Bronchial epithelial cell (primary cell): ENCODE data around the gene IL37. TPM values are rescaled to one million over a fixed set of nuclear protein-coding genes. Genes with fewer than 3 reads are reported as not detected.
"Not testable (repeated sequence)": the region's sequence is repeated elsewhere in the genome, so short reads cannot be mapped to it uniquely, and the experiment has no call there.

Experiments
- DNase-seq: peaks from one replicate; pipeline ENCODE4 v3.0.0-alpha.2; 2010; ENCODE audit warnings: low read depth
- FAIRE-seq: peaks from 2 replicates; lab custom pipeline; 2011; peaks lifted over from hg19 to GRCh38; lab: Jason Lieb, UNC
- H3K27me3 ChIP-seq: 2 replicates; pipeline ENCODE4 v1.5.1; 2011; ENCODE audit warnings: low read length; ENCODE audit not compliant: control insufficient read depth, insufficient read depth
- H3K36me3 ChIP-seq: 2 replicates; pipeline ENCODE4 v1.5.1; 2011; ENCODE audit warnings: low read length; ENCODE audit not compliant: control insufficient read depth, insufficient read depth
- H3K4me3 ChIP-seq: 2 replicates; pipeline ENCODE4 v1.5.1; 2011; ENCODE audit warnings: mild to moderate bottlenecking, low read depth, low read length, control low read depth
- CTCF ChIP-seq: IDR thresholded peaks from 2 replicates; pipeline ENCODE4 v1.5.1; 2011; ENCODE audit warnings: mild to moderate bottlenecking, moderate library complexity, low read length, control low read depth, inconsistent platforms; ENCODE audit not compliant: insufficient read depth, severe bottlenecking
- total RNA-seq: library from RNA; depleted of rRNA; stranded (reverse); fragments of >200 nt; gene quantifications from 2 replicates; pipeline ENCODE4 v1.2.1, GENCODE V29; 2014

The IL37 gene
- total RNA-seq, 1 donor from 2014 or later, result not detected

GRCh38 chr2:112907001-112907949 lies 3.7 kb upstream of the IL37 start:
- FAIRE-seq, result no peak
- Histone ChIP-seq H3K36me3 (no peaks in the 10 kb centered on the region), H3K4me3 (no peak overlapping the region), H3K27me3 (no peaks in the 10 kb centered on the region)
- DNase-seq, result no peak
- no peak for TF ChIP-seq CTCF

- H3K4me3 ChIP-seq, DNase-seq, H3K36me3 ChIP-seq, H3K27me3 ChIP-seq, FAIRE-seq: not testable (repeated sequence)
Observed at GRCh38 chr2:112908559-112908958, 2.4 kb upstream of the IL37 start.

GRCh38 chr2:112910219-112910618 lies 746 bp upstream of the IL37 start:
- no peak for FAIRE-seq
- no peak for DNase-seq
- no peak for TF ChIP-seq CTCF
- Histone ChIP-seq H3K4me3 (no peak overlapping the region), H3K36me3 (no peaks in the 10 kb centered on the region), H3K27me3 (no peaks in the 10 kb centered on the region)

GRCh38 chr2:112912403-112912802 lies 1.4 kb downstream of the IL37 start:
- Histone ChIP-seq H3K4me3 (no peak overlapping the region), H3K27me3 (no peaks in the 10 kb centered on the region), H3K36me3 (no peaks in the 10 kb centered on the region)
- DNase-seq (no peak), FAIRE-seq (no peak)
- no peak for TF ChIP-seq CTCF

- DNase-seq, result no peak
- no peak for FAIRE-seq
- no peak for TF ChIP-seq CTCF
- Histone ChIP-seq H3K4me3 (no peak overlapping the region), H3K27me3 (no peaks in the 10 kb centered on the region), H3K36me3 (no peaks in the 10 kb centered on the region)
Observed at GRCh38 chr2:112915300-112916144, 4.6 kb downstream of the IL37 start.

GRCh38 chr2:112916145-112916571 lies 5.2 kb downstream of the IL37 start:
- Histone ChIP-seq H3K36me3 (no peaks in the 10 kb centered on the region), H3K27me3 (no peaks in the 10 kb centered on the region), H3K4me3 (no peak overlapping the region)
- FAIRE-seq (no peak), DNase-seq (no peak)
- no peak for TF ChIP-seq CTCF
